GM12891 (cell line): ENCODE measurements around the gene TMEM239.

Experiments
- DNase-seq: peaks from one replicate; pipeline ENCODE4 v3.0.0; 2011; ENCODE audit warnings: low spot score; ENCODE audit not compliant: insufficient read length
- FAIRE-seq: peaks from 2 replicates; lab custom pipeline; 2011; peaks lifted over from hg19 to GRCh38; lab: Jason Lieb, UNC
- PAX5 ChIP-seq: IDR thresholded peaks from 2 replicates; pipeline ENCODE4 v1.6.1; 2011; ENCODE audit warnings: low read length, moderate library complexity, mild to moderate bottlenecking; ENCODE audit not compliant: insufficient read depth, severe bottlenecking
- POLR2A ChIP-seq: IDR thresholded peaks from 2 replicates; pipeline ENCODE4 v1.6.1; 2011; ENCODE audit warnings: low read depth, low read length, control low read depth
- POLR2AphosphoS5 ChIP-seq: IDR thresholded peaks from 2 replicates; pipeline ENCODE4 v1.6.1; 2011; ENCODE audit warnings: low read depth, low read length, control low read depth
- POU2F2 ChIP-seq: IDR thresholded peaks from 2 replicates; pipeline ENCODE4 v1.6.1; 2011; ENCODE audit warnings: low read depth, mild to moderate bottlenecking, control low read depth, low read length, moderate library complexity
- SPI1 ChIP-seq: IDR thresholded peaks from 2 replicates; pipeline ENCODE4 v1.6.1; 2011; ENCODE audit warnings: low read depth, low read length, control low read depth
- TAF1 ChIP-seq: IDR thresholded peaks from 2 replicates; pipeline ENCODE4 v1.6.1; 2011; ENCODE audit warnings: low read depth, low read length, control low read depth

Gene TMEM239

GRCh38 chr20:2809690-2810089 lies 6.5 kb upstream of the TMEM239 start:
- DNase-seq (no peak), FAIRE-seq (no peak)
- TF ChIP-seq TAF1 (no peak), POU2F2 (no peak)

- TF ChIP-seq SPI1 (no peak), TAF1 (no peak), POU2F2 (no peak), POLR2AphosphoS5 (no peak), POLR2A (no peak), PAX5 (no peak)
- no peak for FAIRE-seq
These were observed 4.0 kb upstream of the TMEM239 start for GRCh38 chr20:2812189-2812588.

GRCh38 chr20:2814076-2814475 lies 2.1 kb upstream of the TMEM239 start:
- DNase-seq = no peak
- no peak for FAIRE-seq

More at GRCh38 chr20:2812189-2812588, 4.0 kb upstream of the TMEM239 start:
- DNase-seq = no peak

GRCh38 chr20:2814587-2815051 lies 1.5 kb upstream of the TMEM239 start, which contains the start of gene C20orf141:
Gene C20orf141, plus strand, starts transcription at chr20:2814987. Its CDS starts 198 bp downstream, at chr20:2815185.
- TF ChIP-seq TAF1 (no peak), PAX5 (no peak), POU2F2 (no peak), POLR2AphosphoS5 (no peak), POLR2A (no peak), SPI1 (no peak)
- FAIRE-seq = no peak
- DNase-seq = no peak

More at GRCh38 chr20:2814076-2814475, 2.1 kb upstream of the TMEM239 start:
- TF ChIP-seq PAX5 = no peak
- TF ChIP-seq POLR2AphosphoS5 = no peak
- TF ChIP-seq POLR2A = no peak
- no peak for TF ChIP-seq POU2F2
- TF ChIP-seq TAF1 = no peak
- TF ChIP-seq SPI1 = no peak

- FAIRE-seq = no peak
- no peak for TF ChIP-seq POLR2A
- no peak for TF ChIP-seq PAX5
- no peak for TF ChIP-seq POLR2AphosphoS5
- TF ChIP-seq TAF1 = no peak
- DNase-seq = no peak
These were observed 793 bp upstream of the TMEM239 start for GRCh38 chr20:2815242-2815900.

- DNase-seq (no peak), FAIRE-seq (peak; percentile 52)
- TF ChIP-seq PAX5 (no peak), SPI1 (no peak), POU2F2 (no peak), POLR2A (no peak), TAF1 (no peak), POLR2AphosphoS5 (no peak)
These were observed 598 bp downstream of the TMEM239 start for GRCh38 chr20:2816583-2817340.

- no peak for FAIRE-seq
- TF ChIP-seq POLR2AphosphoS5 (no peak), POLR2A (no peak), TAF1 (no peak), POU2F2 (no peak), SPI1 (no peak), PAX5 (no peak)
- no peak for DNase-seq
These were observed 1.2 kb downstream of the TMEM239 start for GRCh38 chr20:2817341-2817726.

- no peak for TF ChIP-seq SPI1
- no peak for TF ChIP-seq POLR2AphosphoS5
- no peak for TF ChIP-seq POLR2A
- TF ChIP-seq TAF1 = no peak
- FAIRE-seq = no peak
- DNase-seq = no peak
These were observed 1.9 kb downstream of the TMEM239 start for GRCh38 chr20:2817891-2818595.
